Adipocyte (in vitro differentiated cells): ENCODE results near the gene HPCAL1.
A peak's percentile ranks its signal among the peaks of the same experiment; 100 is the strongest.

Source experiments
- DNase-seq: peaks from one replicate; pipeline ENCODE4 v3.0.0-alpha.2; 2015; ENCODE audit warnings: low read depth
- H3K27me3 ChIP-seq: replicated peaks from 2 replicates; pipeline ENCODE4 v1.7.0; 2013; ENCODE audit warnings: mild to moderate bottlenecking, low read length, moderate library complexity; ENCODE audit not compliant: control insufficient read depth, insufficient read depth
- H3K36me3 ChIP-seq: 2 replicates; pipeline ENCODE4 v1.7.0; 2013; ENCODE audit warnings: low read length, mild to moderate bottlenecking, moderate library complexity; ENCODE audit not compliant: control insufficient read depth, insufficient read depth, severe bottlenecking
- H3K4me1 ChIP-seq: 2 replicates; pipeline ENCODE4 v1.7.0; 2013; ENCODE audit warnings: mild to moderate bottlenecking, low read length, moderate library complexity; ENCODE audit not compliant: control insufficient read depth, insufficient read depth
- H3K4me3 ChIP-seq: 2 replicates; pipeline ENCODE4 v1.7.0; 2013; ENCODE audit warnings: mild to moderate bottlenecking, low read length, moderate library complexity
- H3K9ac ChIP-seq: 2 replicates; pipeline ENCODE4 v1.7.0; 2013; ENCODE audit warnings: mild to moderate bottlenecking, low read length, moderate library complexity
- H3K9me3 ChIP-seq: 2 replicates; pipeline ENCODE4 v1.7.0; 2013; ENCODE audit warnings: mild to moderate bottlenecking, low read length, moderate library complexity; ENCODE audit not compliant: control insufficient read depth

The HPCAL1 gene

DNA sequence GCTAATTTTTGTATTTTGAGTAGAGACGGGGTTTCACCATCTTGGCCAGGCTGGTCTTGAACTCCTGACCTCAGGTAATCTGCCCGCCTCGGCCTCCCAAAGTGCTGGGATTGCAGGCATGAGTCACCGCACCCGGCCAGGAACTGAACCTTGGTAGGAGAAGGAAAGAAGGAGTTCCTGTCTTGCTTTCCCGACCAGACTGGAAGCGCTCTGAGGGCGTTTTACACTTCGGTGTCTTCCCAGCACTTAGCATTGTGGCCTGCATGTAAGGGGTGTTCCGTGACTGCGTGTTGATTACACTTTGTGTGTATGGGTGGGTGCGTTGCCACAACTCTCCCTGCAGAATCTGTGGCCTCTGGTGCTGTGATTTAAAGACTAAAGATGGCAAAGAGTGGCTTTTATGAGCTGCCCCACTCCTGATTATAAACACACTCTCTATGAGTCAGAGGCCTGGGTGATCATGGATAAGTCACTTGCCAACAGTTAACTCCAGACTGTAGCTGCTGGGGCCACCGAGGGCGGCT is 99.4 kb downstream of the HPCAL1 start:
- Histone ChIP-seq H3K27me3 (peaks cover 24% of the 10 kb centered on the region), H3K4me3 (no peak overlapping the region), H3K36me3 (no peaks in the 10 kb centered on the region), H3K4me1 (peaks cover 38% of the 10 kb centered on the region), H3K9ac (no peak overlapping the region), H3K9me3 (no peaks in the 10 kb centered on the region)
- no peak for DNase-seq

DNA sequence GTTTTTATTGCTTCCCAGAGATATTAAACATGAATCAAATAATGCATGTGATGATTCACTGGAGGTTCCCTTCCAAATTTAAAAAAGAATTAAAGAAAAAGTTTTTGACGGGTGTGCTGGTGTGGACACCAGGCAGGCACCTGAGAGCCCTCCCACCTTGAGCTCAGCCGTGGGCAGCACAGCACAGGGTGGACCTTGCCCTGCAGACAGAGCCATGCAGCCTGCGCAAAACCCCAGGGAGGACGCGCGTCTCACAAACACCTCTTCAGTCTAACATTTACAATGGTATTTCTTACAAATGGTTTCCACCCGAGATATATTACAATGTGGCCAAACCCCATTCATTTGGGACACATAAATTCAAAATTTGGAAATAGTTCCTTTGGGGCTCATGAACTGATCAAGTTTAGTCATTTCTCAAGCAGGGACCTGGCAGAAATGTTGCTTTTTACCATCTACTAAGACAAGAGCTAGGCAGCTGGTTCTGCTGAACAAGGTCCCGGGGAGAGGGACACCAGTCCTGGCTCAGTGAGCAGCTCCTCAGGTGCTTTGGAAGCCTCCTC is 100.0 kb downstream of the HPCAL1 start:
- H3K9me3 ChIP-seq = no peaks in the 10 kb centered on the region
- H3K4me1 ChIP-seq = peaks cover 44% of the 10 kb centered on the region
- no peak for DNase-seq
- H3K27me3 ChIP-seq = peaks cover 24% of the 10 kb centered on the region
- no peak overlapping the region for H3K9ac ChIP-seq
- no peak overlapping the region for H3K4me3 ChIP-seq
- no peaks in the 10 kb centered on the region for H3K36me3 ChIP-seq

DNA sequence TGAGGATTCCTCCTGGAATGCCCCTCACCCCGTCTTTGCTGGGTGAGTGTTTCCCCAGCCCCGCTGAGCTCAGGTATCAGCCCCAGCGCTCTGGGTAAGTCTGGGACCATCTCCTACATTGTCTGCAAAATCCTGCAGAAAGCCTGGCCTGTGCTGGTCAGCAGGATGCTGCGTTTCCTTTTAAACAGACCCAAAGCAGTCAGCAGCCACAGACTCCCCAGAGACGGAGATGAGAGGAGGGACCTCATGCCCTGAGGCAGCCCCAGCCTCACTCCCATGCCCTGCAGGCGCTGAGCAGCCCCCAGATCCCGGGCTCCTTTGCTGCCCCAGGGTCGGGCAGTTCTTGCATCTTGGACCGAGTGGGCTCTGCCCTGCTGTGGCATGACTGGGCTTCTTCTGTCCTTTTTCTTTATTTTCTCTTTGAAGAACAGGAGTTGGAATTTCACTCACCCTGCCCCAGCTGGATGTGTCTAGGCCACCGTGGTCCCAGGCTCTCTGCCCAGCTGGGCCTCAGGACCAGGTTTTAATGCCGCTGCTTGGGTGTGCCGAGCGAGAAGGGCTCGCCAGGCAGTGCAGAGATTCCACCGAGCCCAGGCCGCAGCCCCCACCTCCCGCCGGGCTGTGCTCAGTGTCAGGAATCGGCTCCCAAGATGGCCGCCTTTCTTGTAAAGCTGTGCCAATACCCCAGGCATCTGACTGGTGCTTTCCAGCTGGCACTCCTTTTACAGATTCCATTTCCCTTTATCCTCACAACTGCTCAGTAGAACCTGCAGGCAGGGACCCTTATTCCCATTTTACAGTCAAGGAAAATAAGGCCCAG is 101.8 kb downstream of the HPCAL1 start:
- peaks cover 57% of the 10 kb centered on the region for H3K4me1 ChIP-seq
- no peaks in the 10 kb centered on the region for H3K9me3 ChIP-seq
- H3K36me3 ChIP-seq = no peaks in the 10 kb centered on the region
- no peak overlapping the region for H3K4me3 ChIP-seq
- H3K27me3 ChIP-seq = peaks cover 20% of the 10 kb centered on the region
- no peak overlapping the region for H3K9ac ChIP-seq
- DNase-seq = peak; percentile 23

DNA sequence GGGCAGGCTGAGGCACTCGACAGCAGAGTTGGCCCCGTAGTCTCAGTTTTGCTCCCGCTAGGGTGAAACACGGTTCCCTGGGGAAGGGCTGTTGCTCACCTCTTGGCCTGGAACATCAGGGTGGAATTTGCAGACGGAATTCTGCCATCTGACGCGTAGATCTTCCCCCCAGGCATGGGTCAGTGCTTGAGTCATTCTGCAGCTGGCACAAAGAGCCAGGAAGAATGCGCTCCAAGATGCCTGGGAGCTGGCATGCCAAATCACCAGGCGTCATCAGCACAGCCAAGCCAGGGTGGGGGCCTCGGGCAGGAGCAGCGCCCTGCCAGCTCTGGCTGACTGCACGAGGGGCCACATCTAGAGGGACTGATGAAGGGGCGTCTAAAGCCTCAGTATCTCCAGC is 102.7 kb downstream of the HPCAL1 start:
- peak; percentile 92 for DNase-seq
- Histone ChIP-seq H3K27me3 (peaks cover 20% of the 10 kb centered on the region), H3K9ac (no peak overlapping the region), H3K9me3 (no peaks in the 10 kb centered on the region), H3K36me3 (no peaks in the 10 kb centered on the region), H3K4me3 (no peak overlapping the region), H3K4me1 (peaks cover 57% of the 10 kb centered on the region)

DNA sequence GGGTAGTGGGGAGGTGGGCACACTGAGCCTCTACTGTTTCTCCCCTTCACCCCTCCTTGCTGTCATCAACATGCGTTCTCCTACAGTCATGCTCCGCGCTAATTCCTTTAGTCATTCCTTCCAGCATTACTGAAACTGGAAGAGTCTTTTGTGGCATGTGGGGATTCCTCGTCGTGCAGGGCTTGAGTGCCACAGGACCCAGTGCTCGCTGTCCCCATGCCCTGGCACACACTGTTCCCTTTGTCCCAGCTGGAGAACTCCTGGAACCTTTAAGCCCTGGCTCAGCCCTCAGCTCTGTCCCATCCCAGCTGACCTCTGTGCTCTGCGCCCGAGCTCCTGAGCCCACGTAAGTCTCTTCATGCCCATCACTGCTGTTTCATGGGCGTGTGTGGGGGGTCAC is 103.3 kb downstream of the HPCAL1 start:
- no peak overlapping the region for H3K4me3 ChIP-seq
- no peaks in the 10 kb centered on the region for H3K36me3 ChIP-seq
- peaks cover 57% of the 10 kb centered on the region for H3K4me1 ChIP-seq
- H3K27me3 ChIP-seq = peaks cover 20% of the 10 kb centered on the region
- H3K9ac ChIP-seq = no peak overlapping the region
- DNase-seq = no peak
- H3K9me3 ChIP-seq = no peaks in the 10 kb centered on the region

DNA sequence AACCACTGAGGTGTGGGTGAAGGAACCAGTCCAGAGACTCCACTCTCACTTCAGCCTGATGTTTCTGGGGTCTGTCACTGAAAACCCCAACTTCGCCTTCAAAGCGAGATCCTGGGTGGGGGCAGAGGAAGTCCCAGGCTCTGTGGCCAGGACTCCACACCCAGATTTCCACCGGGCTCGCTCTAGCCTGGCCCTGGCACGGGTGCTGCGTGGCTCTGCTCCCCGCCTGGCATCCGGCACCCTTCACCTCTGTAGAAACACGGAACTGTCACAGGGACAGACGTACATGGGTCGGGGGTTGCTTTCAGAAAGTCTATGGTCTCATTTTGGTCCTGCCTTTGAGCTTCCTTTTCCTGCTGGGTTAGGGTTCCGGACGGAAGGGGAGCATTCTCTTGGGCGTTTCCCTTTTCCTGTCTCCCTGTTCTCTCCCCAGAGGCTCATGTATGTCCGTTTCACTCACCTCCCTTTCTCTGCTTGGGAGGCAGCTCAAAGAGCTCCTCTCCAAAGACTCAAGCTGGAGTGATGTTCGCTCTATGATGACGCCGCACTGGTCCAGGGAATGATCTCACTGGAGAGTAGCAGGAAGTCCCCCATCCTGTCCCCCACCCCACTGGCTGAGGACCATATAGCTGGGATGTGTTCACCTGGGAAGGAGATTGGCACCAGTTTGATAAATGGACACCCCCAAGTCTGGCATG is 103.9 kb downstream of the HPCAL1 start:
- no peak overlapping the region for H3K4me3 ChIP-seq
- peaks cover 20% of the 10 kb centered on the region for H3K27me3 ChIP-seq
- H3K9ac ChIP-seq = no peak overlapping the region
- H3K4me1 ChIP-seq = peaks cover 57% of the 10 kb centered on the region
- no peak for DNase-seq
- H3K9me3 ChIP-seq = no peaks in the 10 kb centered on the region
- no peaks in the 10 kb centered on the region for H3K36me3 ChIP-seq

DNA sequence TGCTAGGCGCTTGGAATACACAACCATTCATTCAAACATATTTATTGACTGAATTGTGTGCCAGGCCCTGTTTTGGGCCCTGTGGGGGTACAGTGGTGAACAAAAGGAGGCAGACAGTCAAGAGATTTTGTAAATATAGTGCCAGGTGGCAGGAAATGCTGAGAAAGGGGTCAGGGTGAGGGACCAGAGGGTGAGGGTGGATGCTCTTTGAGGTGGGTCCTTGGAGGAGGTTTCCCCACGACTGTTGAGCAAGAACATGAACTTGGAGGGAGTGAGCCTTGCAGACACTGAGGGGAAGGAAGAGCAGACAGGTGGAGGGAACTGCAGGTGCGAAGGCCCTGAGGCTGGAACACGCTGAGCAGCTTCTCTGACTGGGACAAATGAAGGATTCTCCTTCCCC is 104.7 kb downstream of the HPCAL1 start:
- no peak for DNase-seq
- Histone ChIP-seq H3K27me3 (peaks cover 20% of the 10 kb centered on the region), H3K9me3 (no peaks in the 10 kb centered on the region), H3K4me3 (no peak overlapping the region), H3K9ac (no peak overlapping the region), H3K36me3 (no peaks in the 10 kb centered on the region), H3K4me1 (peaks cover 53% of the 10 kb centered on the region)

DNA sequence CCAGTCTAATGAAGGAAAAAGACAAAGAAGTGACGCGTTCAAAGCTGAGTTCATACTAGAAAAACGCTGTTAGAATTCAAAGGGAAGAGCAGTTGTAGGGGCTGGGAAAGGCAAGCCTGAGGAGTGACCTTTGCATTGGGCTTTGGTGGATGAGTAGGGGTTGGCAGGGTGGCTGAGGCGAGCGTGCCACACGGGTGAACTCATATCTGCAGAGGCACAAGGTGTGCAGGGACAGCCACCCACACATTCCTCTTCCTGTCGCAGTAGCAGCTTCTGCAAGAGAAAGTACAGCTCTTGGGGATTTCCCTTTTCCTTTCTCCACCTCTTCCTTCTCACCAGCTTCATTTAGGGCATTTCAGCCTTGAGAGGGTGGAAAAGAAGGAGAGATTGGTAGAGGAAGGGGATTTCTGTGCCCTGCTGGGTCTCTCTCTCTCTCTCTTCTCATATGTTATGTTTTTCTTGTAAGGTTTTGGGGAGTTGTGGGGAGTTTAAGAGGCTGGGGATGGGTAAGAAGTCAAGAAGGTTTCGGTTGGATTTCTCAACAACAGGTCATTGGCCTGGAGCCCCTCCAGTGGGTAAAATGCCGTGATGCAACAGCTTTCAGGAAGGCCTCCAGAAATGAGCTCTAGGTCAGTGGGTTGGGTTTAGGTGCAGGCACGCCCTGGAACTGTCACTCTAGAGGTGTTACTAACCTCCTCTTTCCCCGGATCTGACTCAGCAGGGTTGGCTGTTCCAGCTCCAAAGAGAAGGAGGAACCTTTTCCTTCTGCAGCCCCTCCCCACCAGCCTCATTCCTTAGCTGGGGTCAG is 105.3 kb downstream of the HPCAL1 start:
- H3K27me3 ChIP-seq = peaks cover 20% of the 10 kb centered on the region
- H3K4me3 ChIP-seq = no peak overlapping the region
- DNase-seq = peak; percentile 89
- H3K9ac ChIP-seq = no peak overlapping the region
- H3K9me3 ChIP-seq = no peaks in the 10 kb centered on the region
- H3K36me3 ChIP-seq = no peaks in the 10 kb centered on the region
- peaks cover 47% of the 10 kb centered on the region for H3K4me1 ChIP-seq

DNA sequence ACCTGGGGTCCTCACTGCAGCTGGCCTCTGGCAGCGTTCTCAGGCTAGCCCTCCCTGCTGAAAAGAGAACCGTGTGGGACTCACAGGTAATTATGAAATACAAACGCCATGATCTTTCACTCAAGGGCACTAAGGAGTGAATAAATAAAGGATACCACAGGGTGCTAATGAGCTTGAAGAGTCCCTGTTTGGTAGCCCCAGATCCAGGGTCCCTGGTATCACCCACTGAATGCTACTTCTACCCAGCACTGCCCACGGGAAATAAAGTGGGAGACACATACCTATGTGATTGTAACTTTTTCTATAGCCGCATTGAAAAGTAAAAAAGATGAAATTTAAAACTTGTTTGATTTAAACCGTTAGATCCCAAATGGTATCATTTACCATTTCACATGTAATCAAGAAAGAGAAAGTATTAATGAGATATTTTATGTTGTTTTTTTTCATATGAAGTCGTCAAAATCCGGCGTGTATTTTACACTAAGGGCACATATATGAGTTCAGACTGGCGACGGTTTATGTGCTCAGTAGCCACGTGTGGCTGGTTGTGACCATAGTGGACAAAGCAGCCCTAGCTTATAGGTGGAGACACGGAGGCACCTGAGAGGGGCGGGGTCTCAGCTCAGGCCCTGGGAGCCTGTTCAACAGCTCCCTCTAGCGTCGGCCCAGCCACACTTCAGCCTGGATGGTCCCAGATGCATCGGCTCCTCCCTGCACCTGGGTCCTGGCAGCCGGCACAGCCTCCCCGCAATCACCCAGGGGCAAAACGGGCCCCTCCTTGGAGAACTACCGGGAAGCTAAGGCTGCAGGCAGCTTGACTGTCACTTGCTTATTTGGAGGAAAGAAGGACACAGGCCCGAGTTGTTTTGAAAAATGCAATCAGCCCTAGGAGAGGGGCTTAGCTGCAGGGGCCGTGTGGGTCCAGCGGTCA is 106.2 kb downstream of the HPCAL1 start:
- DNase-seq = peak; percentile 89

More for the DNA sequence above, 106.2 kb downstream of the HPCAL1 start:
- Histone ChIP-seq H3K4me1 (peaks cover 44% of the 10 kb centered on the region), H3K9me3 (no peaks in the 10 kb centered on the region), H3K4me3 (no peak overlapping the region), H3K27me3 (peaks cover 20% of the 10 kb centered on the region), H3K36me3 (no peaks in the 10 kb centered on the region), H3K9ac (no peak overlapping the region)
